HEK293 (cell line): ENCODE data around the gene ZNF324.

ENCODE experiments used
- CTCF ChIA-PET: fragments of 350-600 bp; formaldehyde crosslinking; extraction: SDS; loops from one replicate; lab custom pipeline; 2021; ENCODE audit warnings: antibody characterized with exemption; lab: Yijun Ruan, JAX
- POLR2A ChIA-PET: fragments of 300-600 bp; formaldehyde crosslinking; extraction: SDS; loops from one replicate; lab custom pipeline; 2020; ENCODE audit warnings: antibody characterized with exemption, inconsistent platforms; lab: Yijun Ruan, JAX
- H3K27ac ChIP-seq: fragments of 200-500 bp; sonication (Bioruptor generic); 2 replicates; pipeline ENCODE4 v1.5.1; 2014; ENCODE audit warnings: low read depth, low read length, control low read depth, inconsistent platforms; ENCODE audit errors: extremely low read depth
- H3K36me3 ChIP-seq, 2 experiments: fragments of 200-500 bp in 1 of 2; sonication (Bioruptor generic) in 1 of 2; 1 replicate in 1 of 2; 2 replicates in 1 of 2; pipeline ENCODE4 v1.5.1; 2014 to 2017; ENCODE audit warnings: inconsistent platforms in 2 of 2, low read length in 2 of 2; ENCODE audit not compliant: control insufficient read depth in 2 of 2, insufficient read depth in 1 of 2
- H3K4me1 ChIP-seq: fragments of 200-500 bp; sonication (Bioruptor generic); 2 replicates; pipeline ENCODE4 v1.5.1; 2014; ENCODE audit warnings: mild to moderate bottlenecking, low read length, inconsistent platforms; ENCODE audit not compliant: control insufficient read depth, insufficient read depth
- H3K4me3 ChIP-seq: 2 replicates; pipeline ENCODE4 v1.5.1; 2011; ENCODE audit warnings: low read depth, mild to moderate bottlenecking, control low read depth, low read length, moderate library complexity
- H3K9me3 ChIP-seq: fragments of 200-500 bp; sonication (Bioruptor generic); 2 replicates; pipeline ENCODE4 v1.5.1; 2014; ENCODE audit warnings: low read depth, low read length, inconsistent platforms; ENCODE audit not compliant: control insufficient read depth, insufficient read depth
- GLI4 ChIP-seq: fragments of 450-650 bp; formaldehyde crosslinking; IDR thresholded peaks from 2 replicates; pipeline ENCODE4 v1.5.1; 2016; ENCODE audit warnings: missing biosample characterization, missing genetic modification characterization
- TRIM28 ChIP-seq: IDR thresholded peaks from 2 replicates; pipeline ENCODE4 v1.6.1; 2011; ENCODE audit warnings: low read length, control low read depth, borderline replicate concordance
- YY1 ChIP-seq: fragments of 450-650 bp; formaldehyde crosslinking; IDR thresholded peaks from 2 replicates; pipeline ENCODE4 v1.5.1; 2018; ENCODE audit warnings: missing biosample characterization, missing genetic modification characterization
- ZBTB1 ChIP-seq: fragments of 450-650 bp; formaldehyde crosslinking; IDR thresholded peaks from 2 replicates; pipeline ENCODE4 v1.5.1; 2016; ENCODE audit warnings: missing biosample characterization, missing genetic modification characterization
- ZFHX2 ChIP-seq: fragments of 450-650 bp; formaldehyde crosslinking; conservative IDR thresholded peaks from 2 replicates; pipeline ENCODE4 v1.5.1; 2016; ENCODE audit warnings: missing biosample characterization, missing genetic modification characterization
- ZFP41 ChIP-seq: fragments of 450-650 bp; formaldehyde crosslinking; IDR thresholded peaks from 2 replicates; pipeline ENCODE4 v1.5.1; 2016; ENCODE audit warnings: missing biosample characterization, missing genetic modification characterization, borderline replicate concordance
- ZNF10 ChIP-seq: fragments of 450-650 bp; formaldehyde crosslinking; IDR thresholded peaks from 2 replicates; pipeline ENCODE4 v1.5.1; 2017; ENCODE audit warnings: missing biosample characterization, missing genetic modification characterization
- ZNF146 ChIP-seq: fragments of 450-650 bp; formaldehyde crosslinking; IDR thresholded peaks from 2 replicates; pipeline ENCODE4 v1.5.1; 2016; ENCODE audit warnings: missing biosample characterization, missing genetic modification characterization
- ZNF16 ChIP-seq: fragments of 450-650 bp; formaldehyde crosslinking; IDR thresholded peaks from 2 replicates; pipeline ENCODE4 v1.5.1; 2016; ENCODE audit warnings: low read depth, missing biosample characterization, missing genetic modification characterization
- ZNF202 ChIP-seq: fragments of 450-650 bp; formaldehyde crosslinking; IDR thresholded peaks from 2 replicates; pipeline ENCODE4 v1.5.1; 2016; ENCODE audit warnings: missing biosample characterization, missing genetic modification characterization, borderline replicate concordance
- ZNF302 ChIP-seq: fragments of 450-650 bp; formaldehyde crosslinking; IDR thresholded peaks from 2 replicates; pipeline ENCODE4 v1.5.1; 2016; ENCODE audit warnings: missing biosample characterization, missing genetic modification characterization, low read depth
- ZNF37A ChIP-seq: fragments of 450-650 bp; IDR thresholded peaks from 2 replicates; pipeline ENCODE4 v1.5.1; 2018; ENCODE audit warnings: missing biosample characterization, missing genetic modification characterization
- ZNF404 ChIP-seq: fragments of 450-650 bp; formaldehyde crosslinking; IDR thresholded peaks from 2 replicates; pipeline ENCODE4 v1.5.1; 2017; ENCODE audit warnings: missing biosample characterization, missing genetic modification characterization
- ZNF501 ChIP-seq: fragments of 450-650 bp; formaldehyde crosslinking; IDR thresholded peaks from 2 replicates; pipeline ENCODE4 v1.5.1; 2016; ENCODE audit warnings: missing biosample characterization, missing genetic modification characterization
- ZNF521 ChIP-seq: fragments of 450-650 bp; formaldehyde crosslinking; IDR thresholded peaks from 2 replicates; pipeline ENCODE4 v1.5.1; 2017; ENCODE audit warnings: missing biosample characterization, mild to moderate bottlenecking, missing genetic modification characterization
- ZNF571 ChIP-seq: fragments of 450-650 bp; formaldehyde crosslinking; IDR thresholded peaks from 2 replicates; pipeline ENCODE4 v1.5.0; 2017; ENCODE audit warnings: missing biosample characterization, missing genetic modification characterization
- ZNF621 ChIP-seq: fragments of 450-650 bp; formaldehyde crosslinking; IDR thresholded peaks from 2 replicates; pipeline ENCODE4 v1.5.1; 2017; ENCODE audit warnings: missing biosample characterization, missing genetic modification characterization
- ZNF624 ChIP-seq: fragments of 450-650 bp; formaldehyde crosslinking; IDR thresholded peaks from 2 replicates; pipeline ENCODE4 v1.5.1; 2017; ENCODE audit warnings: missing biosample characterization, missing genetic modification characterization
- ZNF654 ChIP-seq: fragments of 450-650 bp; formaldehyde crosslinking; IDR thresholded peaks from 2 replicates; pipeline ENCODE4 v1.5.1; 2016; ENCODE audit warnings: low read depth, missing biosample characterization, missing genetic modification characterization
- TF ChIP-seq, protein P1 (sequence below): fragments of 450-650 bp; formaldehyde crosslinking; conservative IDR thresholded peaks from 2 replicates; pipeline ENCODE4 v1.5.1; 2016; ENCODE audit warnings: low read depth, missing biosample characterization, missing genetic modification characterization
- TF ChIP-seq, protein P2 (sequence below): fragments of 450-650 bp; formaldehyde crosslinking; IDR thresholded peaks from 2 replicates; pipeline ENCODE4 v1.5.1; 2016; ENCODE audit warnings: missing biosample characterization, missing genetic modification characterization
- TF ChIP-seq, protein P3 (sequence below): fragments of 450-650 bp; formaldehyde crosslinking; IDR thresholded peaks from 2 replicates; pipeline ENCODE4 v1.5.1; 2016; ENCODE audit warnings: missing biosample characterization, missing genetic modification characterization
- TF ChIP-seq, protein P4 (sequence below): fragments of 450-650 bp; formaldehyde crosslinking; IDR thresholded peaks from 2 replicates; pipeline ENCODE4 v1.5.1; 2016; ENCODE audit warnings: missing biosample characterization, missing genetic modification characterization
- TF ChIP-seq, protein P5 (sequence below): fragments of 450-650 bp; formaldehyde crosslinking; IDR thresholded peaks from 2 replicates; pipeline ENCODE4 v1.5.1; 2016; ENCODE audit warnings: missing biosample characterization, missing genetic modification characterization, low read depth

The ZNF324 gene

DNA sequence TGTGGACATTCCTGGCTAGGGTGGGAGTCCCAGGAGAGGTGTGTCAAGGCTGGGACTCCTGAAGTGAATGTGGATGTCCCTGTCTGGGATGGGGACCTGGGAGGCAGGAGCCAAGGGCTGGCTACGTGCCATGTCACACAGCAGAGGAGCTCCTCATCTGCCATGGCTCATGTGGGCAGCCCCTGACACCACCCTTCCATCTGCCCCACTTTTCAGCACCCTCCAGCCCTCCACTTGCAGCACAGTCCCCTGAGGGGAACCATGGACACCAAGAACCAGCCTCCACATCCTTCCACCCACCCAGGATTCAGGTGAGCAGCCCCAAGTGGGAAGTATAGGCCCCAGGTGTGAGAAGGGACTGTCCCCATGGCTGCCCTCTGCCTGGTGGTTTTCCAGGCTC is 11.0 kb downstream of the ZNF324 start (continued):
- TF ChIP-seq, protein P1, sequence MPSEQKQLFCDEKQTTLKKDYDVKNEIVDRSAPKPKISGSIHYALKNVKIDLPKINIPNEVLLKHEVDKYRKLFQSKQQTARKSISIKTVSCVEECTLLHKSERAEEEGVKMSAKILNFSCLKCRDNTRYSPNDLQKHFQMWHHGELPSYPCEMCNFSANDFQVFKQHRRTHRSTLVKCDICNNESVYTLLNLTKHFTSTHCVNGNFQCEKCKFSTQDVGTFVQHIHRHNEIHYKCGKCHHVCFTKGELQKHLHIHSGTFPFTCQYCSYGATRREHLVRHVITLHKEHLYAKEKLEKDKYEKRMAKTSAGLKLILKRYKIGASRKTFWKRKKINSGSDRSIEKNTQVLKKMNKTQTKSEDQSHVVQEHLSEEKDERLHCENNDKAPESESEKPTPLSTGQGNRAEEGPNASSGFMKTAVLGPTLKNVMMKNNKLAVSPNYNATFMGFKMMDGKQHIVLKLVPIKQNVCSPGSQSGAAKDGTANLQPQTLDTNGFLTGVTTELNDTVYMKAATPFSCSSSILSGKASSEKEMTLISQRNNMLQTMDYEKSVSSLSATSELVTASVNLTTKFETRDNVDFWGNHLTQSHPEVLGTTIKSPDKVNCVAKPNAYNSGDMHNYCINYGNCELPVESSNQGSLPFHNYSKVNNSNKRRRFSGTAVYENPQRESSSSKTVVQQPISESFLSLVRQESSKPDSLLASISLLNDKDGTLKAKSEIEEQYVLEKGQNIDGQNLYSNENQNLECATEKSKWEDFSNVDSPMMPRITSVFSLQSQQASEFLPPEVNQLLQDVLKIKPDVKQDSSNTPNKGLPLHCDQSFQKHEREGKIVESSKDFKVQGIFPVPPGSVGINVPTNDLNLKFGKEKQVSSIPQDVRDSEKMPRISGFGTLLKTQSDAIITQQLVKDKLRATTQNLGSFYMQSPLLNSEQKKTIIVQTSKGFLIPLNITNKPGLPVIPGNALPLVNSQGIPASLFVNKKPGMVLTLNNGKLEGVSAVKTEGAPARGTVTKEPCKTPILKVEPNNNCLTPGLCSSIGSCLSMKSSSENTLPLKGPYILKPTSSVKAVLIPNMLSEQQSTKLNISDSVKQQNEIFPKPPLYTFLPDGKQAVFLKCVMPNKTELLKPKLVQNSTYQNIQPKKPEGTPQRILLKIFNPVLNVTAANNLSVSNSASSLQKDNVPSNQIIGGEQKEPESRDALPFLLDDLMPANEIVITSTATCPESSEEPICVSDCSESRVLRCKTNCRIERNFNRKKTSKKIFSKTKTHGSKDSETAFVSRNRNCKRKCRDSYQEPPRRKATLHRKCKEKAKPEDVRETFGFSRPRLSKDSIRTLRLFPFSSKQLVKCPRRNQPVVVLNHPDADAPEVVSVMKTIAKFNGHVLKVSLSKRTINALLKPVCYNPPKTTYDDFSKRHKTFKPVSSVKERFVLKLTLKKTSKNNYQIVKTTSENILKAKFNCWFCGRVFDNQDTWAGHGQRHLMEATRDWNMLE = no peak
- TF ChIP-seq, protein P2, sequence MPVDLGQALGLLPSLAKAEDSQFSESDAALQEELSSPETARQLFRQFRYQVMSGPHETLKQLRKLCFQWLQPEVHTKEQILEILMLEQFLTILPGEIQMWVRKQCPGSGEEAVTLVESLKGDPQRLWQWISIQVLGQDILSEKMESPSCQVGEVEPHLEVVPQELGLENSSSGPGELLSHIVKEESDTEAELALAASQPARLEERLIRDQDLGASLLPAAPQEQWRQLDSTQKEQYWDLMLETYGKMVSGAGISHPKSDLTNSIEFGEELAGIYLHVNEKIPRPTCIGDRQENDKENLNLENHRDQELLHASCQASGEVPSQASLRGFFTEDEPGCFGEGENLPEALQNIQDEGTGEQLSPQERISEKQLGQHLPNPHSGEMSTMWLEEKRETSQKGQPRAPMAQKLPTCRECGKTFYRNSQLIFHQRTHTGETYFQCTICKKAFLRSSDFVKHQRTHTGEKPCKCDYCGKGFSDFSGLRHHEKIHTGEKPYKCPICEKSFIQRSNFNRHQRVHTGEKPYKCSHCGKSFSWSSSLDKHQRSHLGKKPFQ (tag by site-specific recombination) = no peak
- no peak for TF ChIP-seq TRIM28
- TF ChIP-seq ZNF654 (tag by site-specific recombination) = no peak
- TF ChIP-seq ZNF302 (tag by site-specific recombination) = no peak
- TF ChIP-seq, all 188 proteins: peak for 0

DNA sequence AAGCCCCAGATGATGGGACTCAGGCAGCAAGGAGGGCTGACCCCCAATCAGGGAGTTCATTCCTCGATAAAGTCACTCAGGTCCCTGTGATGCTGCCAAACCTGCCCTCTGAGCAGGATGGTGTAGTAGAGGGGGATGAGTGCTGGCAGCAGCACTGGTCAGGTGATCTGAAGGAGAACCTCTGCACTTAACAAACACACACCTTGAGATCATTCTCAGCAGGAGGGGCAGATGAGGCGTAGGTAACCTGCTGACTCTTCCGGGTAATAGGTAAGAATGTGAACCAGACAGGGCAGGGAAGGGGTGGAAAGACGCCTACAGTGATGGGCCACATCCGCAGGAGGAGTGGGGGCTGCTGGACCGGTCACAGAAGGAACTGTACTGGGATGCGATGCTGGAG is 12.4 kb downstream of the ZNF324 start:
- no peak overlapping the region for H3K4me3 ChIP-seq
- ChIA-PET POLR2A (interaction anchor here (1.0 kb wide), 2 partner anchors 65 to 117 kb away, joined by 3 read pairs; partner anchors contain the start of genes TRIM28 and ZNF497), CTCF (interaction anchor here (0.6 to 0.8 kb wide), 3 partner anchors 8 to 427 kb away, joined by 3 to 8 read pairs (median 4); no protein-coding TSS in a partner anchor)
- H3K36me3 ChIP-seq = peaks cover 4 to 39% of the 10 kb centered on the region in 2 experiments; a peak in 2 of 3 replicates
- TF ChIP-seq ZBTB1 (tag by site-specific recombination) (no peak), ZNF621 (no peak), ZNF202 (tag by site-specific recombination) (no peak), ZNF571 (tag by site-specific recombination) (no peak), ZFHX2 (tag by site-specific recombination) (no peak), ZNF16 (tag by site-specific recombination) (no peak), ZNF501 (tag by site-specific recombination) (no peak), ZFP41 (no peak), ZNF404 (tag by site-specific recombination) (no peak), ZNF624 (no peak), GLI4 (tag by site-specific recombination) (no peak), ZNF37A (no peak), ZNF146 (no peak), ZNF10 (no peak), YY1 (no peak), ZNF521 (no peak)
- TF ChIP-seq, protein P3, sequence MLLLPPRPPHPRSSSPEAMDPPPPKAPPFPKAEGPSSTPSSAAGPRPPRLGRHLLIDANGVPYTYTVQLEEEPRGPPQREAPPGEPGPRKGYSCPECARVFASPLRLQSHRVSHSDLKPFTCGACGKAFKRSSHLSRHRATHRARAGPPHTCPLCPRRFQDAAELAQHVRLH (tag by site-specific recombination) = no peak
- TF ChIP-seq, protein P4, sequence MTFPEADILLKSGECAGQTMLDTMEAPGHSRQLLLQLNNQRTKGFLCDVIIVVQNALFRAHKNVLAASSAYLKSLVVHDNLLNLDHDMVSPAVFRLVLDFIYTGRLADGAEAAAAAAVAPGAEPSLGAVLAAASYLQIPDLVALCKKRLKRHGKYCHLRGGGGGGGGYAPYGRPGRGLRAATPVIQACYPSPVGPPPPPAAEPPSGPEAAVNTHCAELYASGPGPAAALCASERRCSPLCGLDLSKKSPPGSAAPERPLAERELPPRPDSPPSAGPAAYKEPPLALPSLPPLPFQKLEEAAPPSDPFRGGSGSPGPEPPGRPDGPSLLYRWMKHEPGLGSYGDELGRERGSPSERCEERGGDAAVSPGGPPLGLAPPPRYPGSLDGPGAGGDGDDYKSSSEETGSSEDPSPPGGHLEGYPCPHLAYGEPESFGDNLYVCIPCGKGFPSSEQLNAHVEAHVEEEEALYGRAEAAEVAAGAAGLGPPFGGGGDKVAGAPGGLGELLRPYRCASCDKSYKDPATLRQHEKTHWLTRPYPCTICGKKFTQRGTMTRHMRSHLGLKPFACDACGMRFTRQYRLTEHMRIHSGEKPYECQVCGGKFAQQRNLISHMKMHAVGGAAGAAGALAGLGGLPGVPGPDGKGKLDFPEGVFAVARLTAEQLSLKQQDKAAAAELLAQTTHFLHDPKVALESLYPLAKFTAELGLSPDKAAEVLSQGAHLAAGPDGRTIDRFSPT (tag by site-specific recombination) = no peak
- TF ChIP-seq, protein P5, sequence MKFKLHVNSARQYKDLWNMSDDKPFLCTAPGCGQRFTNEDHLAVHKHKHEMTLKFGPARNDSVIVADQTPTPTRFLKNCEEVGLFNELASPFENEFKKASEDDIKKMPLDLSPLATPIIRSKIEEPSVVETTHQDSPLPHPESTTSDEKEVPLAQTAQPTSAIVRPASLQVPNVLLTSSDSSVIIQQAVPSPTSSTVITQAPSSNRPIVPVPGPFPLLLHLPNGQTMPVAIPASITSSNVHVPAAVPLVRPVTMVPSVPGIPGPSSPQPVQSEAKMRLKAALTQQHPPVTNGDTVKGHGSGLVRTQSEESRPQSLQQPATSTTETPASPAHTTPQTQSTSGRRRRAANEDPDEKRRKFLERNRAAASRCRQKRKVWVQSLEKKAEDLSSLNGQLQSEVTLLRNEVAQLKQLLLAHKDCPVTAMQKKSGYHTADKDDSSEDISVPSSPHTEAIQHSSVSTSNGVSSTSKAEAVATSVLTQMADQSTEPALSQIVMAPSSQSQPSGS (tag by site-specific recombination) = no peak
- no peaks in the 10 kb centered on the region for H3K9me3 ChIP-seq
- H3K27ac ChIP-seq = no peak overlapping the region
- peaks cover 7% of the 10 kb centered on the region; the same call in 1 of the 2 replicates for H3K4me1 ChIP-seq
